HG03521 (cell line): ENCODE data around the gene CEP295NL.
"Not testable (repeated sequence)": the region's sequence is repeated elsewhere in the genome, so short reads cannot be mapped to it uniquely, and the experiment has no call there.

Experiments used
- ATAC-seq: cut with Tn5 transposase; IDR thresholded peaks from one replicate; pipeline ENCODE4 v1.9.1; 2021; ENCODE audit warnings: mild to moderate bottlenecking, moderate library complexity; ENCODE audit not compliant: unreplicated experiment

Gene CEP295NL

DNA sequence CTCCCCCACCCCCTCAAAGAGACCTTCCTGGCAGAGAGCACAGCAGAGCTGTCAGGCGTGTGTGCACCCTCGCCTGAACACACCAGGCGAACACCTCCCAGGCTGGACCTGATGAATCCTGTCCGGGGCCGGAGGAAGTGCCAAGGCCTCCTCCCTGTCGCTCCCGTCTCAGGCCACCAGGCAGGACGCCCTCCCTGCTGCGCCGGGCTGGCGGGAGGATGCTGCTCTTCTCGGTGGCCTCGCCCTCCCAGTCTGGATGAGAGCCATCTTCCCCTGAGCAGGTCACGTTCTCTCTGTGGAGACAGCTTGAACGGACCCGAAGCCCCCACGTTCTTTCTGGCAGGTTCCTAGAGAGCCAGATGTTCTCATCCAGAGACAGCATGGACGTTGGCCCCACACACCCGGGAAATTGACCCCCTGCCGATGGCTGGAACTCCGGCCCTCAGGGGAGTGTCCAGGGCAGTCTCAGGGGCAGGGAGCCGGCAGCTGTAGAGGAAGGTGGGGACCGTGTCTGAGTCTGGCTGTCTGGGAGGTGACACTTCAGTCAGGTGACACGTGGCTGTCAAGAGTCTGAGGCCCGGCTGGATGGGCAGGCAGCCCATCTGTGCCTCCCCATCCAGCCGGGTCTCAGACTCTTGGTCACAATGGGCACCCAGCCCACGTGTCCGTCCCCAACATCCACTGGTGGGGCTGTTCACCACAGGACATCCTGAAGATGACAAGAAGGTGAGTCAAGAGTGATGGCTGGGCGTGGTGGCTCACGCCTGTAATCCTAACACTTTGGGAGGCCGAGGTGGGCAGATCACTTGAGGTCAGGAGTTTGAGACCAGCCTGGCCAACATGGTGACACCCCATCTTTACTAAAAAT lies 27.1 kb upstream of the CEP295NL start:
- ATAC-seq = no peak

DNA sequence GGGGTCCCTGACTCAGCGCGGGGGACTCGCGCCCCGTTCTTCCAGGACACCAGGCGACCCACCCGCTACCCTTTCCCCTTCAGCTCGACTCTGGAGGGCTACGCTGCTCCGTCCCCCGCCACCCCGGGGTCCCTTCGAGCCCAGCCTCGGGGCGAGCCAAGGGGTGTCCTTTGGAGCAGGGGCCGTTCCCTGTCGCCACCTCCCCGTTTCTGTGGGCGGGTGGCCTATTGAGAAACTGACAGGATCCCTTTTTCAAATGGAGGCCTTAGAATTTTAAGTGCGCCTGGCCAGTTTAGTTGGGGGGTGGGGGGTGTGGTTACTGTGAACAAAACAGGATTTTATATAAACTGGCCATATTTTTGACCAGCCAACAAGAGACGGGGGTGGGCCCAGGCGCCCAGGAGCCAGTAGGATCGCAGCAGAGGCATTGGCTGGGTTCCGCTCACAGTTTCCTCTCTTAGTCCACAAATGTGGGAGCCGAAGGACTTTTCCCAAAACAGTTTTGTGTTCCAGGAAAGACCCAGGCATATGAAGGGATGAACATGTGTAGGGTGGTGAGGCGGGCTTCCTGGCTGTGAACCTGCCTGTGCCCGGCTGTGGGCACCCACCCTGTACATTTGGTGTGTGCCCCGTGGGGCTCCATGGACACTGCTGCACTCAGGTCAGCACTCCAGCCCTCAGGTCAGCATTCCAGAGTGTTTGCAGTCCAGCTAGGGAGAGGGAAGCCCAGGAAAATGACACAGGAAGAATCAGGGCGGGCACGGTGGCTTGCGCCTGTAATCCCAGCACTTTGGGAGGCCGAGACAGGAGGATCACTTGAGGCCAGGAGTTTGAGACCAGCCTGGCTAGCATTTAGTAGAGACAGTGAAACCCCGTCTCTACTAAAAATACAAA lies 22.9 kb upstream of the CEP295NL start:
- ATAC-seq = no peak

DNA sequence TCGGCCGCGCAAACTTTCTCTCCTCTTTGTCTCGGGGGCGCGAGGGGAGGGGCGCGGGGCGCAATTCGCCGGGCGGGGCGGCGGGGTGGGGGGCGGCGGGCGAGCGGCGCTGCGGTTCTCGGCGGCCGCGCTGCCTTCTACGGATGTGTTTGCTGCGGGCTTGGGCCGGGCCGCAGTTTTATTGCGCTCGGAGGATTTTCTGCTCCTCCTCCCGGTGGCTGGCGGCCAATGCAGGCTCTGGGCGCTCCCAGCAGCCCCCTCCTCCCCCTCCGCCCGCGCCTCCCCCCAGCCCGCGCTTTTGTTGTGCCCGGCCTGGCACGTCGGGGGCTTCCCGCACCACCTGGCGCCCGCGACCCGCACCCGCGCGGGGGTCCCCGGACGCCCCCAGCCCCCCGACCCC lies 22.2 kb upstream of the CEP295NL start, which contains the start of gene TIMP2:
Gene TIMP2, minus strand, starts transcription at position 154 of the 400 bp plus-strand sequence. CDS start 299 bp downstream, outside the sequence.
- no peak for ATAC-seq

DNA sequence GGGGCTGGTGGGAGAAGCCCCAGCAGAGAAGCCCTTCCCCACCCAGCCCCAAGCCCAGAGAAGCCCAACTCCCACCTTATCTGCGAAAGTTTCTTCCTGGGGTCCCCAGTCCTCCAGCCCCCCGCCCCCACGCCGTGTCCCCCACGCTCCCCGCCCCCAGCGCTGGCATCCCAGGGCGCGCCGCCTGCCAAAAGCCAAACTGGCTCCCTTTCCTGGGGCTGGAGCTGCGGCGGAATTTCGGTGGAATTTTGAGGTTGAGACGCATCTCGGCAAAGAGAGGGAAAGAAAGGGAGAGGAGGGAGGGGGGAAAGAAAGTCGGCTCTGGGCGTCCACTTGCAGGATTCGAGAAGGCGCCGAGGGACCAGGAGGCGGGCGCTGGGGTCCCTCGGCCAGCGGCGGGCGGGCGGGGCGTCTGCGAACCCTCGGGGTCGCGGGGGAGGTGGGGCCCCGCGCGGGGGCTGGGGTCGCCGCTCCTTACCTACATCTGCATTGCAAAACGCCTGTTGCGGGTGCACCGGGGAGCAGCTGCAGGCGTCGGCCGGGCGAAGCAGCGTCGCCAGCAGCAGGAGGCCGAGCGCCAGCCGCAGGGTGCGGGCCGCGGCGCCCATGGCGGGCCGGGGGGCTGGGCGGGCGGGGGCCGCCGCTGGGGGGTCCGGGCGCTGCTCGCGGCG lies 21.6 kb upstream of the CEP295NL start:
- ATAC-seq = no peak

DNA sequence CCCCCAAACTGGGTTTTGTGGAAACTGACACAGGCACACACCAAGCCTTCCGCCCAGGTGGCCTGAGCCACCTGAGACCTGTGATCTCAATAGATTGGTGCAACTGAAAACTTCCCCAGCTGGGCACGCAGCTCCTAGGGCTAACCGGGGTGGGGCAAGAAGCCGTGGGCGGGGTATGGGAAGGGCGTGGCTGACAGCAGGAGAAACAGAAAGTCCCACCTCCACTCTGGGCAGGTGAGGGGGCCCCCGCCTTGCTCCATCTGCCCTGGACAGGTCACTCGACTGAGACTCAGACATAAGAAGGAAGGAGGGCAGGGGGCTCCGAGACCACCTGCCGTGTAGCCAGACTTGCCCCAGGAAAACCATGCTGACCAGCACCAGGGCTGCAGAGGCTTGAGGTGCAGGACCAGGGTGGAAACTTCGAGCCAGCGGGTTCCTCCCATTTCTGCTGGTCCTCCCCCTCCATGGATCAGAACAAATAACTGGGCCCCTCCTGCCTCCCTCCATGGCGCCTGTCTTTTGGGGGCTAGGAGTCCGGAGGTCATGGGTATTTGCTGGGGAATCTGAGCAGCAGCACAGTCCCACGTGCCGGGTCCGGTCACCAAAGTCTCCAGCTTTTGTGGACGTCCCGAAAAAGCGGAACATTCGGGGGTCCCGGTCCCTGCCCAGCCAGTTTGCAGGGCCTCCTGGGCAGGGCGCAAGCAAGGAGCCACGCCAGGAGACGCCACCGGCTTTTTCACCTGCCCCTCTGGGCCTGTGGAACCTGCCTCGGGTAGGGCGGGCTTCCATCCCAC lies 20.9 kb upstream of the CEP295NL start:
- no peak for ATAC-seq

DNA sequence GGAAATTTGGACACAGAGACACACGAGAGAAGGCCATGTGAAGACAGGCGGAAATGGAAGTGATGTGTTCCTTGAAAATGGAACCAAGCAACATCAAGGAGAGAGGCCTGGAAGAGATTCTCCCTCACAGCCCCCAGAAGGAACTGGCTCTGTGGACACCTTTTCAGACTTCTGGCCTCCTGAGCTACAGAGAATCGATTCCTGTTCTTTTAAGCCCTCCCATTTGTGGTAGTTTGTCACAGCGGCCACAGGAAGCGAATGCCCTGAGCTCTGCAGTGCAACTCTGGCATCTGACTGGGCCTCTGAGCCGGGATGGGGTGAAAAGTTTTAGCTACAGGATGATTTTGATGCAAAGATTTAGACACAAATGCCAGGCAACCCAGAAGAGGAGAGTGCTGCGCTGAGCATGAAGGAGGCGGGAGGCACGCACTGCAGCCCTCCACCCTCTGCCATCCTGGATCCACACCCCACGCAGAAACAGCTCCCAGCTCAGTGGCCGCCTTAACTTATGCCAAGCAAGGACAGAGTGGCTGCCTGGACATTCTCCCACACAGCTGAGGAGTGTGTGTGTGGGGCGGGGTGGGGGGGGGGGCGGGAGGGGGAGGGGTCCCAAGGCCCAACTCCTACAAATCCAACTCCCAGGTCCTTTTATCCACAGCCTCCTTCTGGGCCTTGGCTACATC lies 20.0 kb upstream of the CEP295NL start:
- no peak for ATAC-seq

DNA sequence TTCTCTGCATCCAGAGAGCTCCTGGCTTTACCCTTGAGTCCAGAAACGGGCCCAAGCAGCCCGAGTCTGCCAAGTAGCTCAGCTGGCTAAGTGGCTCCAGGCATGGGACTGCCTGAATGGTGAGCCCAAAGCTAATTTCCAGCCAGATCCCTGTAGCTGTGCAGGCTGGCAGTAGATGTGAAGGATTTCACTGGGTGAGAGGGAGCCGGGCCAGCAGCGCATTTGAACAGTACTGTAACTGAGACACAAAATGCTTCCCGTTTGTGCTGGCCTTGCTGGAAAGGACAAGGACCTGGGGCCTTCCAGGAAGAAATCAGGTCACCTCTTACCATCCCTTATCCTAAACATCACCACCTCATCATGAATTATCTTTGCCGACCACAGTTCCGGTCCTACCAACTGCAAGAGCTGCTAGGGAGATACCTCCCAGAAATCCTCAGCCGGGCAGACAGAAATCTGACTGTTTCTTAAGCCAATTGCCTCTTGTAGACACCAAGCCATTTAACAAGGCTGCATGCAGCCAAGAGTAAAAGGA lies 18.5 kb upstream of the CEP295NL start:
- no peak for ATAC-seq

DNA sequence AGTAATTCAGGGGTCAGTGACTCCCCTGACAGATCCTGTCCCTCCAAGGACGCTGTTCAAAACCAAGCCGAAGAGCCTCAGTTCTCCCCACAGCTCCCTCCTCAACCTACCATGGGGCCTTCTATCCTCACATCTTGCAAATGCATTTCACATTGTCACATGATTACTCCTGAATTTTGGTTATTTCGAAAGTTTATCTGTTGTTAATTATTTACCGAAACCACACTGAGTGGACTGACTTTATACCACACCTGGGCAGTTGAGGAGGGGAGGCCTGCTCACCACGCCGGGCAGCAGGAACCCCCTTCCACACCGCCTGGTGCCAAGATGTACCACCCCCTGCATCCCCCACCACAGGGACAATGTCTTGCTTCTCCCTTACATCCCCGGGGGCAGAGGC lies 17.5 kb upstream of the CEP295NL start:
- ATAC-seq = no peak

DNA sequence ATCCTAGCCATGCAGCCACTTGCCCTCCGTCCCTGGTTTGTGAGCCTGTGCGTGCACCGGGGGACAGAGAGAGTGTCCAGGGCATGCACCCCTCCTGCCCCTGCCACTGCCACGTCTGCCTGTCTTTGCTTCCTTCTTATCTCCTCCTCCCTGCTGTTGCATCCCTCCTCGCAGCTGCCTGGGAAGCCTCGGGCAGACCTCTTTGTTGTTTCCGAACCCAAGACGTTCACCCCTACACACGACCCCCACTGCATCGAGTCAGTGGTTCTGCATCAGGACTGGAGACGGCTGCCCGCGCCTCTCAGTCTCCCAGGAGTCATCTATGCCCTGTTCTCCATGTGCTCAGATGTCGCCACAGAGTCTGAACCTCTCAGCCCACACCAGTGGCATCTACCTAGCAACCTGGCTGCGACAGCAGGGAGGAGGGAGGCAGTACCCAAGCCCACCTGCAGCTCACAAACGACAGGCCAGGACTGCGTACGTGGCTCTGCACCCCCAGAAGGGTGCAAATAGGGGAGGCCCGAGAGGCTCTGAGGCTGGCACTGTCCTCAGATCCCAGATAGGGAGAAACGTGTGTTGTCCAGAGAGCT lies 17.0 kb upstream of the CEP295NL start:
- ATAC-seq = no peak

DNA sequence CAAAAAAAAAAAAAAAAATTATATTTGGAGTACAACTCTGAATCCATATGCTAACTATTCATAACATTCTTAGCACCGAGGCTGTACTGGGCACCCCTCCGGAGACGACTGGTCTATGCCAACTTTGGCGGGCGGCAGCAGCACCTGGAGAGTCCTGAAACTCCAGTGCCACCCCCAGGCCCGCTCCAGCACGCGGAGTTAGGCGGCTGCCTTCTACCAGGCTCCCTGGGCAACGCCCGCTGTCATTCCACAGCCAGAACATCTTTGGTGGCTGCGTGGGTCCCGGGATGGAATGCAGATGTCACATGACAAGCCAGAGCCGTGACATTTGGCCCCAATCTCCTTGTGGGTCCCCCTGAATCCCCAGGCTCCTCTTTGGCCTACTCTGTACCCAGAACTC lies 16.0 kb upstream of the CEP295NL start:
- ATAC-seq = no peak

DNA sequence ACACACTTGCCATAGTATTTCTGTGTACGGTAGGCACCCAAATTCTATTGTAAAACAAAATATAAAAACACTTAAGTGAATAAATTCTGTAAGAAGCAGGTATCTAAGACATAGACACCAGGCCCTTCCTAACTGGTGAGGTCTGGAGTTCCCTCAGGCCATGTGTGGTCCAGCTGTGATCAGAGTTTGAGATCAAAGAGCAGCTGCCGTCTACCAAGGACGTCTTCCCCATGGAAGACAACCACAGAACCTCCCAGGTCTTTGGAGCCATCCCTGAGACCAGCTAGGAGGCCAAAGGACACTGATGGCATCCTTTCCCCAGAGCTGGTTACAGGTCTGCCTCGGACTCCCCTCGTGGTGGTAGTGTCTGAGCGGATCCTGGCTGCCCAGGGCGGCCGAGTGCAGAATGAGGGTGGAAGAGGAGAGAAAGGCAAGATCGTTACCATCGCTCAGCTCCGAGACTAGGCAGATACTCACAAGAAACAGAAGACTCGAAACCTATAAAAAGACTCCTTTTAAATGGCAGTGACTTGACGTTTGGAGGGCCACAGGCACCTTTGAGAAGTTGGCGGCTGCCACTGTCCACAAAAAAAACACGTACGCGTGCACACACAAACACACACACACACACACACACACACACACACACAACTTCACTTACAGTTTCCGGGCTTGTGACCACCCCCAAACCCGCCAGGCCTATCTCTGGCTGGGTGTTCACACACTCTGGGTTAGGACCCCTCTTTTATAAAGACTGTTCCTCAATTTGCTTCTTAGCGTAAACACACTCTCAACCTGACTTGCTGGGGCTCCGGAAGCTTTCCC lies 14.7 kb upstream of the CEP295NL start:
- ATAC-seq = no peak

DNA sequence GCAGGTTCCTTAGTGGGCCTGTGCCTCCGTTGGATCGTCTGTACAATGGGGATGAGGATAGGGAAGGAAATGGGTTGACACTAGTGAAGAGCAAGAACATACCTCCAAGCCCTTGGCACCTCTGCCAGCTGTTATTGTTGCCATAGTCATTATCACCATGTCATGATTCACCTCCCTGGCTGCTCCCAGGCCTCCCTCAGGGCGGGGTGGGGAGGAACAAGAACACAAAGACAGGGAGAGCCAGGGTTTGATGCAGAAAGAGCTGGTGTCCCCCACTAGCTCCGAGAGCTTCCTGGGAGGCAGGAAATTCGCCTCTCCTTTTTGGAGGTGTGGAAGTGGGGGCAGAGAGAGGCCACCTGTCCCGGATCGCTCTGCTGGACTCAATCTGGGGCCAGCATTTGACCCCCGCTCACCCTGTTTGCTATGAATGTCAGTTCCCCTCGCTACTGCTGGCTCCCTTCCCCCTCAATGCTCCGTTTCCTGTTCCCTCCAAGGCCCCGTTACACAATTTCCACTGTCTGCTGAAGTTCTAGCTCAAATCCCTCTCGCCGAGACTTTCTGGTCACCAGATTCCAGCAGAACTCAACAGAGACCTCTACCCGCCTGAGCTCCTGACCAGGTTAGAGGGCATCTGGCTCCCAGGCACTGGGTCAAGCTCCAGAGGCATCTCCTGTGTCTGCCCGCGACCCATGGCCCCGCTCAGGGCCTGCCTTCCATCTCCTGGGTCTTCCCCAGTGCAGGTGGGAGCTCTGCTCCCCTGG lies 13.1 kb upstream of the CEP295NL start:
- no peak for ATAC-seq

DNA sequence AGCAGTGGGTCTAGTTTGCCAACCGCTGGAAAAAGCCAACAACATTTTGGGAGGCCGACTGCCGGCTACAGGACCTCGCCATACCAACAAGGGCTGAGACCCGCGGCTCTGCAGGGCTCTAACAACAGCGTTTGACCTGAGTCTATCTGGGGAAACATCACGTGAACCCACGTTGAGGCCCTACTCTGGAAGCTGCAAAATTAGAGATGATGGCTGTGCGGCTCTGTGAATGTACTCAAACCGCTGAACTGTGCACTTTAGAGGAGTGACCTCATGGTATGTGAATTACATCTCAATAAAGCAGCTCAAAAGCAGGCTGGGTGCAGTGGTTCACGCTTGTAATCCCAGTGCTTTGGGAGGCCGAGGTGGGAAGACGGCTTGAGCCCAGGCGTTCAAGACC lies 10.1 kb upstream of the CEP295NL start:
- ATAC-seq = no peak

DNA sequence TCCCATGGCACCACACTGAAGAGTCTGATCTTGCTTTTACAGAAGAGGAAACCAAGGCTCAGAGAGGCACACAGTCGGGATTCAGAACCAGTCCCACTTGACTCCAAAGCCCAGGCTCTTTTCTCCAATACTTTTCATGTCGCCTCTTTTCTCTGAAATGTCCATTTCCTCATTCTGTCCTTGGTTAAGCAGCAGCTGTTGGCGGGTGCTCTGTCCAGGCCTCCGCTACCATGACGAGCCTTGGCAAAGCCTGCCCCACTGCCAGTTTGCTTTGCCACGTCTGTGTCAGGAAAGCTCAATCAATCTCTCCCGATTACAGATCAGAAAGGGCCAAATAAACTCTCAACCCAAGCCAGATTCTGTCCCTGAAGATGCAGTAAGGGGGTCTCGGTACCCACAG lies 9.1 kb upstream of the CEP295NL start:
- no peak for ATAC-seq

DNA sequence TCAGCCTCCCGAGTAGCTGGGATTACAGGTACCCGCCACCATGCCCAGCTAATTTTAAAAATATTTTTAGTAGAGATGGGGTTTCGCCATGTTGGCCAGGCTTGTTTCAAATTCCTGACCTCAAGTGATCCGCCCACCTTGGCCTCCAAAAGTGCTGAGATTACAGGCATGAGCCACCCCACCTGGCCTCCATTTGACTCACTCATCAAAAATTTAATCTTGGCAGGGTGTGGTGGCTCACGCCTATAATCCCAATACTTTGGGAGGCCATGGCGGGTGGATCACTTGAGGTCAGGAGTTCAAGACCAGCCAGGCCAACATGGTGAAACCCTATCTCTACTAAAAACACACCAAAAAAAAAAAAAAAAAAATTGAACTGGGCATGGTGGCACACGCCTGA lies 8.5 kb upstream of the CEP295NL start:
- not testable (repeated sequence) for ATAC-seq

DNA sequence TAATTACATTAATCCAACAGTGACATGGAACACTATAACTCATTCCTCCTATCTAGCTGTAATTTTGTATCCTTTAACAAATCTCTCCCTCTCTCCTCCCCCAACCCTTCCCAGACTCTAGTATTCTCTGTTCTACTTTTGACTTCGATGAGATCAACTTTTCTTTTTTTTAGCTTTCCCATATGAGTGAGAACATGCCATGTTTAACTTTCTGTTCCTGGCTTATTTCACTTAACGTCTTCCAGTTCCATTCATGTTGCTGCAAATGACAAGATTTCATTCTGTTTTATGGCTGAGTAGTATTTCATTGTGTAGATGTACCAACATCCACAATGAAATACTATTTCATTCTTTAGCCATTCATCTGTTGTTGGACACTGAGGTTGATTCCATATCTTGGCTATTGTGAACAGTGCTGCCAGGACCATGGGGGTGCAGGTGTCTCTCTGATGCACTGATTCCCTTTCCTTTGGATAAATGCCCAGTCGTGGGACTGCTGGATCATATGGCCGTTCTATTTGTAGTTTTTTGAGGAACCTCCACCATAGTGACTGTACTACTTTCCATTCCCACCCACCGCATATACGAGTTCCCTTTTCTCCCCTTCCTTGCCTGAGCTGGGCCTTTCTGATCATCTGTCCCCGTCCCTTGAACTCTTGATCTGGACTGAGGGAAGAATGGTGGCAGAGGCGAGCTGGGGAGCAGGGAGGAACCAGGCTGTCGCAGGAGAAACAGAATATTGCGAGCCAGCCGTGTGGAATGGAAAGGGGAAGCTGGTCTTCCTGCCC lies 7.7 kb upstream of the CEP295NL start:
- no peak for ATAC-seq

DNA sequence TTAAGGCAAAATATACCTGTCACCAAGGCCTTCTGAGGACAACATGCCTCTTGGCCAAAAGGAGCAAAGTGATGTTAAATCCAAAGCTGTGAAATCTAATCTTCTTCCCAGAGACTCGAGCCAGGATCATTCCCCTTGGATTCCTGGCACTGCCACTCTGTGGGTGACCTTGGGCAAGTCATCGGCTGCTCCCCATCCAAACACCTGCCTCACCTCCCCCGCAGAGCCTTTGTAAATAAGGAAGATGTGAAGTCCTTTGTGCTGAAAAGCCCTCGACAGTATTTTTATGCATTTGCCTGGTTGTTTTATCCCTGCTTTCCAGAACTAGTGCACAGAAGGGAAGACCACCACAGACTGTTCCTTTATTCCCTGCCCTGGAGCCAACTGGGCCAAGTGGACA lies 5.4 kb upstream of the CEP295NL start:
- ATAC-seq = no peak
